CD4-positive, alpha-beta T cell treated with Interleukin-12 subunit alpha and Interleukin-12 subunit beta, for 1 hour (primary cell): ENCODE measurements around the gene CA11.
"Not testable (repeated sequence)": the region's sequence is repeated elsewhere in the genome, so short reads cannot be mapped to it uniquely, and the experiment has no call there.

Source experiments
- DNase-seq: peaks from one replicate; pipeline ENCODE4 v3.0.0-alpha.2; 2020

The CA11 gene

GRCh38 chr19:48646001-48646721 is at the start of gene CA11:
CA11 (minus strand) TSS chr19:48646187; CDS start chr19:48645632, 555 bp downstream.
- peak; percentile 95 for DNase-seq

- DNase-seq: not testable (repeated sequence)
These were observed 47.6 kb upstream of the CA11 start for GRCh38 chr19:48693629-48694028.

DNA sequence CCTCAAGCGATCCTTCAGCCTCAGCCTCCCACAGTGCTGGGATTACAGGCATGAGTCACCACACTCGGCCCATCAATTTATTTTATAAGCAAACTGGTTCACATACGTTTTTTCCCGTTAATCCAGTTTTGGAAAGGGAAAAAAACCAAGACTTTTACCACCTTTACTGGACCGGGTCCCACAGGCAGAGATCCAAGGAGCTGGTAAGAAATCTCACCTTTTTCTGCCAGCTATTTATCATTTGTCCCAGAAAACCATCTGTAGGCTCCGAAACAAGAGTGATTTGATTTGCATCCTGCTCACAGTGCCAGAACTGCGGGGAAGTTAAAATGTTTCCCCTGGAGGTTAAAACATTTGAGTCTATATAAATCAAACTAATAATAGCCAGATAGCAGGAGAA is 43.5 kb upstream of the CA11 start:
- no peak for DNase-seq

DNA sequence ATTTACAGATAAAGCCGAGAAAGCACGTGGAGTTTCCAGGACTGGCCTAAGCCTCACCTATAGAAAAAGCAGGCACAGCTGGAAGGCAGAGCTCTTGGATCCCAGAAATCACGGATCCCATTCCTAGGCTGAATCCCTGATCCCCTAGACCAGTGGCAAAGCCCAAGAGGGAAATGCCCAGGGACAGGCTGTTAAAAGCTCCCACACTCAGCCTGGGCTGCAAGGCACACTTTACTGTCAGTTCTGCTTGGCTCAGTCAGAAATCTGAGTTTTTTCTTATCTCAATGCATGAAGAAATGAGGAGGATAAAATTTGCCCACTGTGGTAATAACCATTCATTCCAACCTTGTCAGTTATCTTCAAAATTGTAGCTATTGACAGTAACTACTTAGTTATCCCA is 41.8 kb upstream of the CA11 start:
- DNase-seq: no peak

DNA sequence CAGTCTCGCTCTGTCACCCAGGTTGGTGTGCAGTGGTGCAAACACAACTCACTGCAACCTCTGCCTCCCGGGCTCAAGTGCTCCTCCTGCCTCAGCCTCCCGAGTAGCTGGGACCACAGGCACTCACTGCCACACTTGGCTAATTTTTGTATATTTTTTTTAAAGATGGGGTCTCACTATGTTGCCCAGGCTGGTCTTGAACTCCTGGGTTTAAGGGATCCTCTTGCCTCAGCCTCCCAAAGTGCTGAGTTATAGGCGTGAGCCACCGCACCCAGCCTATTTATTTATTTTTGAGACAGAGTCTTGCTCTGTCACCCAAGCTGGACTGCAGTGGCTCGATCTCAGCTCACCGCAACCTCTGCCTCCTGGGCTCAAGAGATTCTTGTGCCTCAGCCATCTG is 40.6 kb upstream of the CA11 start:
- not testable (repeated sequence) for DNase-seq

DNA sequence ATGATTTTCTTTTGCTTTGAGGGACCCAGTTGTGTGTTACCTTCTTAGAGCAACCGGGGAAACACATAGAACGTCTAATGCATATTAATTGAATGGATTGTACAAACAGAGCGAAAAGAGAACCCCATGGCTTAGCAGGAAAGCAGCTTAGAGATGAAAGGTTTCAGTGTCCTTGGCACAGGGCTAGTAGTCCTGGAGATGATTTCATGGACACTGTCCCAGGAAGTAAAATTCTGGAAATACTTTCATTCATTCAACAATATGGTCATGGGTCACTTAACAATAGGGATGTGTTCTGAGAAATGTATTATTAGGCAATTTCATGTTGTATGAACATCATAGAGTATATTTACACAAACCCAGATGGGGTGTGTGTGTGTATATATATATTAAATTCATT is 40.1 kb upstream of the CA11 start:
- no peak for DNase-seq

- no peak for DNase-seq
These were observed 39.6 kb upstream of the CA11 start for GRCh38 chr19:48685583-48685982.

- DNase-seq: peak; percentile 27
These were observed 37.4 kb upstream of the CA11 start for GRCh38 chr19:48683349-48683748.

GRCh38 chr19:48681127-48681470 is 35.1 kb upstream of the CA11 start:
- no peak for DNase-seq

- no peak for DNase-seq
These were observed 34.6 kb upstream of the CA11 start for GRCh38 chr19:48680436-48681126.

GRCh38 chr19:48680006-48680405 is 34.0 kb upstream of the CA11 start:
- DNase-seq: not testable (repeated sequence)

DNA sequence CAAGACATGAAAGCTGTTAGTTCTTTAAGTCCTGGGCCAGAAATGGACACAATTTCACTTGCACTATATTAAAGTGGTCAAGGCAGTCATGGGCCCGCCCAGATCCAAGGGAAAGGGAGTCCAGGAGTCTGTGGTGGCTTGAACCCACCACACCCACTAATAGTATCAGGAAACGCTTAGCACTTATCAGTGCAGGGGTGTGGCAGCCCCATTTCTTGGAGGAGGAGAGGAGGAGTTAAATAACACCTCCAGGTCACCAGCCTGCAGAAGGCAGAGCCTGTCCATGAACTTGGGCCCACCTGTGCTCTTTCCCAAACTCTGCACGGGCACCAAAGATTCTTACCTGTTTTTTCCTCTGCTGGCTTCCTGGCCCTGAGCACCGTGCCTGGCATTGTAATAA is 32.2 kb upstream of the CA11 start:
- DNase-seq: no peak

- DNase-seq: no peak
These were observed 30.9 kb upstream of the CA11 start for GRCh38 chr19:48676887-48677286.

- DNase-seq: no peak
These were observed 30.5 kb upstream of the CA11 start for GRCh38 chr19:48676487-48676886.

GRCh38 chr19:48674921-48675824 is 29.2 kb upstream of the CA11 start:
- peak; percentile 84 for DNase-seq

DNA sequence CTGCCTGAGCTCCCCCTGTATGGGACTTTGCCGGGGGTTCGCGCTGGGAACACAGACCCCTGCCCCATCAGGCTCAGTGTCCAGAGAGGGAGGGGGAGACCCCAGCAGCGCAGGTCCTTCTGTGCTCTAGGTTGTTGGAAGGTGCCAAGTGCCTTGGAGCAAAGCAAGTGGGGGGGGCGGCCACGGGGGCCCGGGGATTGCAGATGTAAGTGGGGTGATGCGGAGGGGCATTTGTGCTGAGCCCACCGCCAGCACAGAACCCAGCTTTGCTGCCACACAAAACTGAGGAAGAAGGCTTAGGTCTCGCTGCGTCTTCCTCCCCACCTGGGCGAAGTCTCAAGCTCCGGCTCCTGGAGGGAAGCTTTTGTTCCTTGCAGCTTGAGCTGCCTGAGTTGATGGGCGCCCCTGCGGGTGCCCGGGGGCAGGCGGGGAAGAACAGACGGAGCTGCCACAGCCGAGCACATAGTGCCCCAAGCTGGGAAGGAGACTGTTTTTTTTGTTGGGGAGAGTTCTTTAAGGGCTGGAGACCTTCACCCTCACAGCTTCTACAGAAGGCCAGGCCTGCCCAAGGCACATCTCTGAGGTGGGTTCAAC is 28.3 kb upstream of the CA11 start:
- DNase-seq: no peak

- no peak for DNase-seq
These were observed 27.6 kb upstream of the CA11 start for GRCh38 chr19:48673436-48674100.

DNA sequence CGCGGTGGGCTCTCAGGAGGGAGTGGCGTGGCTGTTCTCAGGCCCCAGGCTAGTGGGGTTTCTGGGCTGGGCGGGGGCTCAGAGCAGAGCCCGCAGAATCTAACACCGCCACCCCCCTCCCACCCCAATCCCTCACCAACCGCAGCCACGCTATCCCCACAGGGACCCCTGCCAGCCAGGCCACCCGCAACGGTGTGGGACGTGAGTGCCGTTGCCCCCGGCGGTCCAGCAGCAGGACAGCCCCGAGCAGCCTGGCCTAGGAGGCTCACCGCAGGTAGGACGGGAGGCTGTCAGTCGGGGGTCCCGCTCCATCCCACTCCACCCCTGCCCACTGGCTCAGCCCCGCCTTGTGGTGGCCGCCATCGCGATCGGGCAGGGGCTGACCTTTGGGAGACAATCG is 27.0 kb upstream of the CA11 start, which contains the start of gene NTN5:
NTN5 (minus strand) TSS at position 24 of the 400 bp plus-strand sequence. CDS start 2,031 bp downstream, outside the sequence.
- no peak for DNase-seq

DNA sequence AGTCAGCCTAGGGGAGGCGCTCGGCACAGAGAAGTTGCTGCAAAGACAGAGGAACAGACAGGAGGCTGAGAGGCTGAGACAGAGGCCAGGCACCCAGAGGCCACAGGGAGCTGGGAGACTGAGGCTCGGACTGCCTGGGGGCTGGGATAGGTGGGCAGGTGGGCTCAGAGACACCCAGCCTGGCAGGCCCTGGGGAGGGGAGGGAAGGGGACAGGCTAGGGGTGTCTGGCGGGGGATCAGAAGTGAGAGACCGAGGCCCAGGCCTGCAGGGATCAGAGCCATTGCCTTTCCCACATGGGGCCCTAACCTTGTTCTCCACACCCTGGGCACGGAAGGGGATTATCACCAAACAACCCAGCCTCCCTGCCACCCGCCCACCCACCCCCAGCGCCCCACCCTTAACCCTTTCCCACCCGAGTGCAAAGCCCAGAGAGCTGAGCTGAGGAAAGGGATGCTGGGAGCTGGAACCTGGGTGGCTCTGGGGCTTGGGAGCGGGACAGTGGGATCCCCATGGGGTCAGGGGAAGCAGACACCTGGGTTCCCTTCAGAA is 25.5 kb upstream of the CA11 start:
- no peak for DNase-seq

DNA sequence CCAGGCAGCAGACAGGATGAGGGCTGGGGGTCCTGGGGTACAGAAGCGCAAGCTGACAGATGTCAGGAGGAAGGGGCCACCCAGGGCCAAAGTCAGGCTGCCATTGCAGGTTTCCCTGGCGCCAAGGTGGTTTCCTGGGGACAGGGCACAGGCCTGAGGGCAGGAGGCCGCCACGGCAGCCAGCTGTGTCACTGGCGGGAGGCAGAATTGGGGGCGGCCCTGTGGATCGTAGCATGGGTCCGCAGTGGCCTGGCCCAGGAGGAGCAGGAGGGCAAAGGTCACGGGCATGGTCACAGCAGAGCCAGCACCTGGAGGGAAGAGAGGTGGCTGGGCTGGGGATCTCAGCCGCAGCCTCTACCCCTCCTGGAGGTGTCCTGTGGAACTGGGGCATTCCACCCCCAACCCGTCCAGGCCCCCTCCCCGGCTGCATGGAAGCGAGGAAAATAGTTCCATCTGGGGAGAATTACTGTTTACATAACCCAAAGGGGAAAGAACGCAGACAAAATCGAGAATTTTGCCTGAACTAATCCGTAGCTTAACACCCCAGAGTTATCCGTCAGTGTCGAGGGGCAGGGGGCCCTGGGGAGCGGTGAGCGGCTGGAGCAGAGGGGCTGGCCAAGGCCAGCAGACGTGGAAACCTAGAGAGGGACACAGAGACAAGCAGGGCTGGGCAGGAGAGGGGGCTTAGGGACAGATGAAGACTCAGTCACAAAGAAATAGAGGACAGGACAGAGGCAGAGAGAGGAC is 24.9 kb upstream of the CA11 start:
- no peak for DNase-seq

GRCh38 chr19:48669903-48670668 is 24.1 kb upstream of the CA11 start:
- no peak for DNase-seq
